Endothelial cell of umbilical vein (primary cell): ENCODE results near the gene CROCC2.

Source experiments
- JUN ChIP-seq: IDR thresholded peaks from 2 replicates; pipeline ENCODE4 v1.6.1; 2011; ENCODE audit warnings: borderline replicate concordance, low read depth; ENCODE audit not compliant: insufficient read length, insufficient read depth
- MAX ChIP-seq: IDR thresholded peaks from 2 replicates; pipeline ENCODE4 v1.6.1; 2011; ENCODE audit not compliant: insufficient read depth, insufficient read length
- MYC ChIP-seq: IDR thresholded peaks from one replicate; pipeline ENCODE4 v1.6.1; 2011; ENCODE audit warnings: mild to moderate bottlenecking, low read depth, low read length
- POLR2A ChIP-seq: IDR thresholded peaks from 2 replicates; pipeline ENCODE4 v1.6.1; 2012; ENCODE audit warnings: low read depth, mild to moderate bottlenecking, control low read depth, low read length
- TF ChIP-seq, protein P1 (sequence below), 2 donors: IDR thresholded peaks; 1 replicate in 1 of 2; 2 replicates in 1 of 2; pipeline ENCODE4 v1.5.1; 2011; ENCODE audit warnings: low read length in 2 of 2, mild to moderate bottlenecking in 2 of 2, moderate library complexity in 2 of 2, control low read depth in 1 of 2, inconsistent platforms in 1 of 2, low read depth in 1 of 2; ENCODE audit not compliant: insufficient read depth in 1 of 2; ENCODE audit errors: extremely low read depth in 1 of 2

DNA sequence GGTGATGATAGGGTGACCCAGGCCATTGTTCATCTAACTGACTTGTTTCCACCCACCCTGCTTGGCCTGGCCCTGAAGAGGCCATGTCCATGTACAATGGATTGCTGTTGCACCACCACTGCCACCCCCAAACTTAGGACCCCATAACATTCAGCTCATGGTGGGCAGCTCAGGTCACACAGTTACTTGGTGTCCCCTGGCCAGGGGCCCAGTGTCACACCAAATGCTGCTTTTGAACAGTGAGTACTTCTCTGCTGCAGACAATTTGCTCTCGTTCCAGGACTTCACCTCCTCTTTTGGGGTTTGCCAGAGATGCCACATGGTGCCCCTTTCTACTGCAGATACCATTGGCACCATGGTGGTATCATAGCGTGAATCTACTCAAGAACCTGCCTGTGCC is 21.9 kb upstream of the CROCC2 start:
- TF ChIP-seq POLR2A (no peak), MYC (no peak), MAX (no peak), JUN (no peak)
- TF ChIP-seq, protein P1, sequence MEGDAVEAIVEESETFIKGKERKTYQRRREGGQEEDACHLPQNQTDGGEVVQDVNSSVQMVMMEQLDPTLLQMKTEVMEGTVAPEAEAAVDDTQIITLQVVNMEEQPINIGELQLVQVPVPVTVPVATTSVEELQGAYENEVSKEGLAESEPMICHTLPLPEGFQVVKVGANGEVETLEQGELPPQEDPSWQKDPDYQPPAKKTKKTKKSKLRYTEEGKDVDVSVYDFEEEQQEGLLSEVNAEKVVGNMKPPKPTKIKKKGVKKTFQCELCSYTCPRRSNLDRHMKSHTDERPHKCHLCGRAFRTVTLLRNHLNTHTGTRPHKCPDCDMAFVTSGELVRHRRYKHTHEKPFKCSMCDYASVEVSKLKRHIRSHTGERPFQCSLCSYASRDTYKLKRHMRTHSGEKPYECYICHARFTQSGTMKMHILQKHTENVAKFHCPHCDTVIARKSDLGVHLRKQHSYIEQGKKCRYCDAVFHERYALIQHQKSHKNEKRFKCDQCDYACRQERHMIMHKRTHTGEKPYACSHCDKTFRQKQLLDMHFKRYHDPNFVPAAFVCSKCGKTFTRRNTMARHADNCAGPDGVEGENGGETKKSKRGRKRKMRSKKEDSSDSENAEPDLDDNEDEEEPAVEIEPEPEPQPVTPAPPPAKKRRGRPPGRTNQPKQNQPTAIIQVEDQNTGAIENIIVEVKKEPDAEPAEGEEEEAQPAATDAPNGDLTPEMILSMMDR (IDR thresholded peaks at IDR 0.05; ENCODE audit: extremely low read depth in 1 of 2, insufficient read depth in 1 of 2, low read depth in 1 of 2, low read length in 2 of 2) = no peak
